Gastrocnemius medialis (tissue), 4 donors: ENCODE data around the gene HMGCS2. TPM values are rescaled to one million over a fixed set of nuclear protein-coding genes. Genes with fewer than 3 reads are reported as not detected.

ENCODE experiments used
- ATAC-seq, 2 donors: fragments of 150-250 bp; one replicate each; pipeline ENCODE4 v1.9.1; 2016
- DNase-seq, 2 donors: peaks; one replicate each; pipeline ENCODE4 v3.0.0-alpha.2; 2019
- H3K27ac ChIP-seq, 4 donors: fragments of 200-600 bp; sonication (generic); 1 replicate in 1 of 4; 2 replicates in 3 of 4; pipeline ENCODE4 v1.5.1; 2016 to 2018; ENCODE audit warnings: mild to moderate bottlenecking in 2 of 4, moderate library complexity in 1 of 4
- H3K27me3 ChIP-seq, 3 donors: fragments of 200-600 bp; sonication (generic) in 2 of 3; 1 replicate in 1 of 3; 2 replicates in 2 of 3; pipeline versions ENCODE4 v1.5.1 to v1.6.0; 2016 to 2019; ENCODE audit warnings: mild to moderate bottlenecking in 1 of 3, moderate library complexity in 1 of 3
- H3K36me3 ChIP-seq, 2 donors: fragments of 200-600 bp; sonication (generic) in 1 of 2; one replicate each; pipeline ENCODE4 v1.5.1; 2017 to 2018
- H3K4me1 ChIP-seq, 2 donors: fragments of 200-600 bp; sonication (generic) in 1 of 2; one replicate each; pipeline ENCODE4 v1.5.1; 2016 to 2017; ENCODE audit warnings: mild to moderate bottlenecking in 2 of 2
- H3K4me3 ChIP-seq, 4 donors: fragments of 200-600 bp; sonication (generic) in 3 of 4; 1 replicate in 1 of 4; 2 replicates in 3 of 4; pipeline ENCODE4 v1.5.1; 2016 to 2019; ENCODE audit warnings: mild to moderate bottlenecking in 2 of 4
- H3K9me3 ChIP-seq, 3 donors: fragments of 200-600 bp; sonication (generic) in 2 of 3; 1 replicate in 1 of 3; 2 replicates in 2 of 3; pipeline ENCODE4 v1.5.1; 2016 to 2019
- POLR2A ChIP-seq, 2 donors: fragments of 450-650 bp; IDR thresholded peaks; one replicate each; pipeline ENCODE4 v1.6.1; 2017; ENCODE audit warnings: antibody characterized with exemption in 2 of 2, mild to moderate bottlenecking in 2 of 2, moderate library complexity in 2 of 2
- in situ Hi-C, 4 donors: fragments of 200-750 bp; cut with MboI; loops; one replicate each; pipeline versions ENCODE4 v1.15.0 to v1.8.0; 2017; ENCODE audit warnings: low sequenced_read_pairs in 4 of 4
- intact Hi-C: fragments of 100-400 bp; cut with DNase I; formaldehyde crosslinking; loops from one replicate; pipeline ENCODE4 v1.15.1; 2023; ENCODE audit warnings: low total_unique reads
- total RNA-seq, 4 donors: library from RNA; depleted of rRNA; stranded (reverse); fragments of >200 nt; gene quantifications; one replicate each; pipeline versions ENCODE4 v1.1.0 to v1.2.3, GENCODE V29; 2016
- TF ChIP-seq, protein P1 (sequence below), 5 experiments: fragments of 450-650 bp in 3 of 5; fragments of 200-600 bp in 2 of 5; sonication (generic) in 2 of 5; IDR thresholded peaks in 4 of 5; conservative IDR thresholded peaks in 1 of 5; 1 replicate in 4 of 5; 2 replicates in 1 of 5; pipeline ENCODE4 v1.5.1; 2016 to 2019; ENCODE audit warnings: antibody characterized with exemption in 5 of 5, mild to moderate bottlenecking in 3 of 5, moderate library complexity in 3 of 5

HMGCS2 gene
- total RNA-seq, 4 donors from 2014 or later = 1.2 to 9.2 (median 2.2) TPM; not detected in 1

DNA sequence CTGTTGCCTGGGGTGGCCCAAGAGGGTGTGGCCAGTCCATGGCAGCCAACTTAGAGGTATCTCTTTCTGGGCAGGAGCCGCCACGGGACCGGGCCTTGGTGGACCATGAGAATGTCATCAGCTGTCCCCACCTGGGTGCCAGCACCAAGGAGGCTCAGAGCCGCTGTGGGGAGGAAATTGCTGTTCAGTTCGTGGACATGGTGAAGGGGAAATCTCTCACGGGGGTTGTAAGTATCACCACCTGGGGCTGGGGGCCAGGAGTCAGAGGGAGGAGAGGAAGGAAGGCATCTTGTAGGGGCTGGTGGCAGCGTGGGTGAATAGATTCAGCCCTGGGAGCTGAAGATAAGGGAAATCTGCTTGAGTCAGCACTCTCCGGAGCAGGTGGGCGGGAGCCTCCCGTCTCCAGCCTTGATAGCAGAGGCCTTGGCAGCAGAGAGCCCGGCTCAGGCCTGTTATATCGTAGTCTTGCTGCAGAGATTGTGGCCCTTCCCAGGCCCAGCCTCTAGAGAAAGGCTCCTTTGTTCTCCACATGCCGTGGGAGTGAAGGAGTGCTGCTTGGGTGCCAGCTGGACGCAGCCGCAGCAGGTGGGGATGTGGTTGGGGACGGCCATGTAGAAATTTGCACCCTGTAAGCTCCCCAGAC, 31.5 kb downstream of the HMGCS2 start:
- ATAC-seq (no peak), DNase-seq (no peak)
- Histone ChIP-seq H3K9me3 (no peaks in the 10 kb centered on the region), H3K4me3 (no peak overlapping the region), H3K27ac (no peak overlapping the region), H3K36me3 (no peaks in the 10 kb centered on the region), H3K4me1 (no peaks in the 10 kb centered on the region), H3K27me3 (no peaks in the 10 kb centered on the region)
- in situ Hi-C loops = no loop called here
- intact Hi-C loops = no loop called here
- TF ChIP-seq POLR2A (IDR thresholded peaks at IDR 0.05) = no peak
- TF ChIP-seq, protein P1, sequence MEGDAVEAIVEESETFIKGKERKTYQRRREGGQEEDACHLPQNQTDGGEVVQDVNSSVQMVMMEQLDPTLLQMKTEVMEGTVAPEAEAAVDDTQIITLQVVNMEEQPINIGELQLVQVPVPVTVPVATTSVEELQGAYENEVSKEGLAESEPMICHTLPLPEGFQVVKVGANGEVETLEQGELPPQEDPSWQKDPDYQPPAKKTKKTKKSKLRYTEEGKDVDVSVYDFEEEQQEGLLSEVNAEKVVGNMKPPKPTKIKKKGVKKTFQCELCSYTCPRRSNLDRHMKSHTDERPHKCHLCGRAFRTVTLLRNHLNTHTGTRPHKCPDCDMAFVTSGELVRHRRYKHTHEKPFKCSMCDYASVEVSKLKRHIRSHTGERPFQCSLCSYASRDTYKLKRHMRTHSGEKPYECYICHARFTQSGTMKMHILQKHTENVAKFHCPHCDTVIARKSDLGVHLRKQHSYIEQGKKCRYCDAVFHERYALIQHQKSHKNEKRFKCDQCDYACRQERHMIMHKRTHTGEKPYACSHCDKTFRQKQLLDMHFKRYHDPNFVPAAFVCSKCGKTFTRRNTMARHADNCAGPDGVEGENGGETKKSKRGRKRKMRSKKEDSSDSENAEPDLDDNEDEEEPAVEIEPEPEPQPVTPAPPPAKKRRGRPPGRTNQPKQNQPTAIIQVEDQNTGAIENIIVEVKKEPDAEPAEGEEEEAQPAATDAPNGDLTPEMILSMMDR (IDR thresholded peaks at IDR 0.05 in 4 of 5, conservative IDR thresholded peaks at IDR 0.05 in 1 of 5) = no peak

DNA sequence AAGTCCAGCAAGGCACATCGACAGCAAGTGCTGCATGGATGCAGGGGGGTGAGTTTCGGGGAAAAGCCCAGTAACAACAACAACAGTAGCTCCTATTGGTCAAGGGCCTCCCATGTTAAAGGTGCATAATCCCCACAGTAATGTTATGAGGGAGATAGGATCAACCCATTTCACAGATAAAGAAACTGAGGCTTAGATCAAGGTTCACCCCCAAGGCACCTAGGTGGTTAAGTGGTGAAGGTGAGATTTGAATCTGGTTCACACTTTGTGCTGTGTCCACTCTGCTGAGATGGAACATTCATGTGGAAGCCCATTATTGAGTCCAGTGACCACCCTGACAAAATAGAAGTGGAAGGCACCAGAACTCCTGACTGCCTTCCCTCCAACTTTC, 32.1 kb downstream of the HMGCS2 start:
- no peak for TF ChIP-seq POLR2A (IDR thresholded peaks at IDR 0.05)
- TF ChIP-seq, protein P1 (IDR thresholded peaks at IDR 0.05 in 4 of 5, conservative IDR thresholded peaks at IDR 0.05 in 1 of 5) = no peak
- ATAC-seq (no peak), DNase-seq (no peak)
- intact Hi-C loops = no loop called here
- H3K9me3 ChIP-seq = no peaks in the 10 kb centered on the region
- H3K27me3 ChIP-seq = no peaks in the 10 kb centered on the region
- no peaks in the 10 kb centered on the region for H3K36me3 ChIP-seq
- in situ Hi-C loops = no loop called here
- no peak overlapping the region for H3K27ac ChIP-seq
- H3K4me1 ChIP-seq = no peaks in the 10 kb centered on the region
- H3K4me3 ChIP-seq = no peak overlapping the region

DNA sequence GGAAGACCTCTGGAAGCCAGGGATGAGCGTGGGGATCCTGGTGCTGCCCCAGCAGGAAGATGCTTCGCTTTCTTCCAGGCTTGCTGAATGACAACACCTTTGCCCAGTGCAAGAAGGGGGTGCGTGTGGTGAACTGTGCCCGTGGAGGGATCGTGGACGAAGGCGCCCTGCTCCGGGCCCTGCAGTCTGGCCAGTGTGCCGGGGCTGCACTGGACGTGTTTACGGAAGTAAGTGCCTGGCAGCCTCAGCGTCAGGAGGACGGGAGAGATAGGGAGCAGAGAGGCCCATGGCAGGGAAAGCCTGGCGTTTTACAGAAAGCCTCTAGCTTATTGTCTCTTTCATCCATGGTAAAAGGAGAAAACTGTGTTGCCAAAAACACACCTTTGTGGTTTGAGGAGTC, 33.5 kb downstream of the HMGCS2 start:
- intact Hi-C loops = no loop called here
- DNase-seq = no peak

GRCh38 chr1:119733754-119734153, 35.0 kb downstream of the HMGCS2 start:
- in situ Hi-C loops (no loop called here), intact Hi-C loops (no loop called here)
- H3K9me3 ChIP-seq = no peaks in the 10 kb centered on the region
- ATAC-seq (no peak), DNase-seq (no peak)
- H3K27me3 ChIP-seq = no peaks in the 10 kb centered on the region
- no peaks in the 10 kb centered on the region for H3K4me1 ChIP-seq
- TF ChIP-seq POLR2A (IDR thresholded peaks at IDR 0.05) = no peak
- TF ChIP-seq, protein P1 (IDR thresholded peaks at IDR 0.05 in 4 of 5, conservative IDR thresholded peaks at IDR 0.05 in 1 of 5) = no peak
- H3K4me3 ChIP-seq = no peak overlapping the region
- no peaks in the 10 kb centered on the region for H3K36me3 ChIP-seq
- H3K27ac ChIP-seq = no peak overlapping the region

More for the DNA sequence above, 33.5 kb downstream of the HMGCS2 start:
- ATAC-seq = no peak
- H3K9me3 ChIP-seq = no peaks in the 10 kb centered on the region
- TF ChIP-seq, protein P1 (IDR thresholded peaks at IDR 0.05 in 4 of 5, conservative IDR thresholded peaks at IDR 0.05 in 1 of 5) = no peak
- TF ChIP-seq POLR2A (IDR thresholded peaks at IDR 0.05) = no peak
- no peaks in the 10 kb centered on the region for H3K27me3 ChIP-seq
- in situ Hi-C loops = no loop called here
- H3K27ac ChIP-seq = no peak overlapping the region
- no peaks in the 10 kb centered on the region for H3K4me1 ChIP-seq
- no peaks in the 10 kb centered on the region for H3K36me3 ChIP-seq
- no peak overlapping the region for H3K4me3 ChIP-seq
